Hepatocyte (in vitro differentiated cells): ENCODE results near the gene RPL22. TPM values are rescaled to one million over a fixed set of nuclear protein-coding genes. Genes with fewer than 3 reads are reported as not detected.

Source experiments
- DNase-seq: peaks from one replicate; pipeline ENCODE4 v3.0.0-alpha.2; 2016; ENCODE audit warnings: low spot score
- H2AFZ ChIP-seq: fragments of 200-600 bp; sonication (generic); 2 replicates; pipeline ENCODE4 v1.6.0; 2016; ENCODE audit warnings: antibody characterized with exemption, mild to moderate bottlenecking
- H3K27ac ChIP-seq: fragments of 200-600 bp; sonication (generic); 2 replicates; pipeline ENCODE4 v1.5.1; 2016; ENCODE audit warnings: mild to moderate bottlenecking
- H3K27me3 ChIP-seq: fragments of 200-600 bp; sonication (generic); 2 replicates; pipeline ENCODE4 v1.6.1; 2016
- H3K36me3 ChIP-seq: fragments of 200-600 bp; sonication (generic); replicated peaks from 2 replicates; pipeline ENCODE4 v1.5.1; 2016; ENCODE audit warnings: low read depth; ENCODE audit not compliant: insufficient read depth
- H3K4me1 ChIP-seq: fragments of 200-600 bp; sonication (generic); 2 replicates; pipeline ENCODE4 v1.5.1; 2016; ENCODE audit warnings: mild to moderate bottlenecking, moderate library complexity; ENCODE audit not compliant: insufficient read depth
- H3K4me2 ChIP-seq: fragments of 200-600 bp; sonication (generic); 2 replicates; pipeline ENCODE4 v1.6.0; 2016
- H3K4me3 ChIP-seq: fragments of 200-600 bp; sonication (generic); 2 replicates; pipeline ENCODE4 v1.5.1; 2016; ENCODE audit warnings: mild to moderate bottlenecking
- H3K79me2 ChIP-seq: fragments of 200-600 bp; sonication (generic); 2 replicates; pipeline ENCODE4 v1.6.0; 2017; ENCODE audit warnings: mild to moderate bottlenecking
- H3K9me2 ChIP-seq: fragments of 200-600 bp; sonication (generic); replicated peaks from 2 replicates; pipeline ENCODE4 v1.6.0; 2017; ENCODE audit warnings: mild to moderate bottlenecking; ENCODE audit not compliant: insufficient read depth
- H3K9me3 ChIP-seq: fragments of 200-600 bp; sonication (generic); 2 replicates; pipeline ENCODE4 v1.5.1; 2016; ENCODE audit warnings: low read depth, mild to moderate bottlenecking
- H4K20me1 ChIP-seq: fragments of 200-600 bp; sonication (generic); 2 replicates; pipeline ENCODE4 v1.6.0; 2016; ENCODE audit warnings: mild to moderate bottlenecking; ENCODE audit not compliant: insufficient read depth, poor library complexity, severe bottlenecking
- CTCF ChIP-seq: fragments of 200-600 bp; sonication (generic); IDR thresholded peaks from 2 replicates; pipeline ENCODE4 v1.5.1; 2016; ENCODE audit warnings: antibody characterized with exemption, mild to moderate bottlenecking; ENCODE audit not compliant: poor library complexity
- EZH2 ChIP-seq: fragments of 200-600 bp; sonication (generic); IDR thresholded peaks from 2 replicates; pipeline ENCODE4 v1.6.1; 2016; ENCODE audit warnings: antibody characterized with exemption, mild to moderate bottlenecking, borderline replicate concordance
- EZH2phosphoT487 ChIP-seq: fragments of 200-600 bp; sonication (generic); IDR thresholded peaks from one replicate; pipeline ENCODE4 v1.6.1; 2018; ENCODE audit warnings: antibody characterized with exemption, mild to moderate bottlenecking, low read depth, moderate library complexity; ENCODE audit not compliant: unreplicated experiment, severe bottlenecking
- WGBS: methylation state at CpG from one replicate; pipeline ENCODE4 v1.1.6; 2016; ENCODE audit warnings: low lambda C conversion rate; ENCODE audit errors: missing lambda C conversion rate; 5-methylcytosine and 5-hydroxymethylcytosine counted together
- polyA plus RNA-seq: library from polyadenylated mRNA; unstranded; fragments of >200 nt; fragmentation: Nextera tagmentation; extraction: Ambion mirVana; gene quantifications from 2 replicates; pipeline ENCODE4 v1.2.1, GENCODE V29; 2016
- total RNA-seq: library from RNA; depleted of rRNA; stranded (reverse); fragments of >200 nt; gene quantifications from 2 replicates; pipeline ENCODE4 v1.2.3, GENCODE V29; 2014

The RPL22 gene
- total and polyA plus RNA-seq, 2 experiments from 2014 or later, result 103 to 168 TPM

- Histone ChIP-seq H4K20me1 (no peaks in the 10 kb centered on the region), H3K4me1 (peaks cover 29% of the 10 kb centered on the region), H3K4me2 (peak overlapping the region; percentile 95), H3K27ac (no peak overlapping the region), H2AFZ (no peak overlapping the region), H3K4me3 (no peak overlapping the region), H3K27me3 (no peaks in the 10 kb centered on the region), H3K36me3 (no peaks in the 10 kb centered on the region), H3K9me3 (no peaks in the 10 kb centered on the region), H3K79me2 (peaks cover 6% of the 10 kb centered on the region), H3K9me2 (no peaks in the 10 kb centered on the region)
- DNase-seq, result no peak
- WGBS, result 89% methylated on average over 10 of the region's 17 CpGs
- TF ChIP-seq EZH2 (no peak), CTCF (no peak), EZH2phosphoT487 (no peak)
Observed at GRCh38 chr1:6209661-6210580, 10.5 kb upstream of the RPL22 start.

- DNase-seq, result peak; percentile 72
- Histone ChIP-seq H3K36me3 (no peaks in the 10 kb centered on the region), H3K4me3 (no peak overlapping the region), H3K27me3 (no peaks in the 10 kb centered on the region), H2AFZ (peak overlapping the region; percentile 40), H3K79me2 (peaks cover 6% of the 10 kb centered on the region), H3K4me2 (peak overlapping the region; percentile 95), H3K27ac (no peak overlapping the region), H3K9me3 (no peaks in the 10 kb centered on the region), H4K20me1 (no peaks in the 10 kb centered on the region), H3K9me2 (no peaks in the 10 kb centered on the region), H3K4me1 (peaks cover 33% of the 10 kb centered on the region)
- 14% methylated on average over 59 of the region's 99 CpGs for WGBS
- TF ChIP-seq CTCF, result peak; percentile 43
- no peak for TF ChIP-seq EZH2
Observed at GRCh38 chr1:6208723-6209660, 9.6 kb upstream of the RPL22 start.

- Histone ChIP-seq H2AFZ (no peak overlapping the region), H3K36me3 (no peaks in the 10 kb centered on the region), H3K27ac (no peak overlapping the region), H3K79me2 (peaks cover 6% of the 10 kb centered on the region), H3K9me3 (no peaks in the 10 kb centered on the region), H3K27me3 (no peaks in the 10 kb centered on the region), H4K20me1 (no peaks in the 10 kb centered on the region), H3K4me3 (no peak overlapping the region), H3K9me2 (no peaks in the 10 kb centered on the region), H3K4me2 (no peak overlapping the region), H3K4me1 (peaks cover 33% of the 10 kb centered on the region)
- no peak for TF ChIP-seq EZH2
- TF ChIP-seq EZH2phosphoT487, result no peak
- TF ChIP-seq CTCF, result no peak
- DNase-seq, result no peak
- 83% methylated on average over 7 of the region's 10 CpGs for WGBS
Observed at GRCh38 chr1:6207921-6208320, 8.5 kb upstream of the RPL22 start.
